DOHH2 (cell line): Measurements from ENCODE around the gene NBAS.

ENCODE experiments used
- CTCF ChIP-seq: fragments of 200-600 bp; sonication (generic); IDR thresholded peaks from one replicate; pipeline ENCODE4 v1.5.1; 2014; ENCODE audit warnings: antibody characterized with exemption, mild to moderate bottlenecking, low read depth, low read length; ENCODE audit not compliant: poor library complexity, severe bottlenecking
- EZH2phosphoT487 ChIP-seq: fragments of 200-600 bp; sonication (generic); IDR thresholded peaks from 2 replicates; pipeline ENCODE4 v1.6.1; 2017; ENCODE audit warnings: borderline replicate concordance, mild to moderate bottlenecking, antibody characterized with exemption, low read length, moderate library complexity, mixed read lengths

GRCh38 chr2:15307526-15307925, 253.6 kb downstream of the NBAS start:
- TF ChIP-seq CTCF: no peak
- TF ChIP-seq EZH2phosphoT487: no peak
